Endothelial cell of umbilical vein (primary cell): Measurements from ENCODE around the gene RAB12. TPM values are rescaled to one million over a fixed set of nuclear protein-coding genes. Genes with fewer than 3 reads are reported as not detected.

Source experiments
- BruUV-seq: library from RNA; stranded (reverse); fragments of 400-500 nt; replicated peaks from 2 replicates; lab custom pipeline; 2021; lab: Mats Ljungman, UMichigan
- CTCF ChIA-PET: fragments of 300-600, 350-600 bp; sonication (Branson Sonifier 250); formaldehyde crosslinking; loops from one replicate; lab custom pipeline; 2021; ENCODE audit warnings: antibody characterized with exemption, inconsistent platforms; lab: Charles Lee
- POLR2A ChIA-PET: fragments of 300-600, 350-600 bp; sonication (Branson Sonifier 250); formaldehyde crosslinking; loops from one replicate; lab custom pipeline; 2021; ENCODE audit warnings: antibody characterized with exemption, inconsistent platforms; lab: Charles Lee
- DNase-seq: peaks from one replicate; pipeline ENCODE4 v3.0.0-alpha.2; 2011; ENCODE audit warnings: low read depth, low spot score
- FAIRE-seq: peaks from 2 replicates; lab custom pipeline; 2011; peaks lifted over from hg19 to GRCh38; lab: Jason Lieb, UNC
- H2AFZ ChIP-seq: 2 replicates; pipeline ENCODE4 v1.6.0; 2012; ENCODE audit warnings: low read depth, low read length, control low read depth, inconsistent platforms
- H3K27ac ChIP-seq: 2 replicates; pipeline ENCODE4 v1.5.1; 2011; ENCODE audit warnings: low read depth, mild to moderate bottlenecking, control low read depth, low read length, moderate library complexity; ENCODE audit not compliant: insufficient read depth
- H3K27me3 ChIP-seq, 2 experiments: 2 replicates each; pipeline versions ENCODE4 v1.6.0 to v1.6.1; 2011; ENCODE audit warnings: low read length in 2 of 2, mixed read lengths in 1 of 2; ENCODE audit not compliant: control insufficient read depth in 2 of 2, insufficient read depth in 2 of 2
- H3K36me3 ChIP-seq, 2 experiments: 2 replicates in 1 of 2; 3 replicates in 1 of 2; pipeline ENCODE4 v1.5.1; 2011; ENCODE audit warnings: low read length in 2 of 2, mild to moderate bottlenecking in 1 of 2, moderate library complexity in 1 of 2; ENCODE audit not compliant: control insufficient read depth in 2 of 2, insufficient read depth in 2 of 2; ENCODE audit errors: extremely low read depth in 1 of 2
- H3K4me1 ChIP-seq: 3 replicates; pipeline ENCODE4 v1.5.1; 2011; ENCODE audit warnings: mild to moderate bottlenecking, low read length; ENCODE audit not compliant: control insufficient read depth, insufficient read depth; ENCODE audit errors: extremely low read depth
- H3K4me2 ChIP-seq: 2 replicates; pipeline ENCODE4 v1.6.1; 2011; ENCODE audit warnings: low read length, control low read depth, mixed read lengths; ENCODE audit not compliant: insufficient read depth
- H3K4me3 ChIP-seq, 3 experiments: fragments of 200-600 bp in 1 of 3; sonication (generic), shearing (Covaris generic) in 1 of 3; replicated peaks in 1 of 3; 2 replicates each; pipeline ENCODE4 v1.5.1; 2011 to 2016; ENCODE audit warnings: control low read depth in 3 of 3, low read length in 3 of 3, mild to moderate bottlenecking in 2 of 3, inconsistent platforms in 1 of 3, low read depth in 1 of 3, moderate library complexity in 1 of 3; ENCODE audit not compliant: insufficient read depth in 1 of 3
- H3K79me2 ChIP-seq: 2 replicates; pipeline ENCODE4 v1.6.0; 2012; ENCODE audit warnings: low read length, inconsistent platforms; ENCODE audit not compliant: control insufficient read depth, insufficient read depth
- H3K9ac ChIP-seq: replicated peaks from 2 replicates; pipeline ENCODE3; 2011; ENCODE audit warnings: low read length, control low read depth; ENCODE audit not compliant: insufficient read depth; ENCODE audit errors: extremely low read depth
- H3K9me1 ChIP-seq: replicated peaks from 3 replicates; pipeline ENCODE4 v1.6.0; 2011; ENCODE audit warnings: mild to moderate bottlenecking, low read length; ENCODE audit not compliant: control insufficient read depth, insufficient read depth; ENCODE audit errors: extremely low read depth
- H3K9me3 ChIP-seq: replicated peaks from 2 replicates; pipeline ENCODE4 v1.5.1; 2012; ENCODE audit warnings: low read length, inconsistent platforms; ENCODE audit not compliant: control insufficient read depth, insufficient read depth
- H4K20me1 ChIP-seq: replicated peaks from 2 replicates; pipeline ENCODE3; 2011; ENCODE audit warnings: mild to moderate bottlenecking, low read length; ENCODE audit not compliant: control insufficient read depth, insufficient read depth; ENCODE audit errors: extremely low read depth
- CTCF ChIP-seq, 2 donors: IDR thresholded peaks; 1 replicate in 1 of 2; 2 replicates in 1 of 2; pipeline ENCODE4 v1.5.1; 2011; ENCODE audit warnings: low read length in 2 of 2, mild to moderate bottlenecking in 2 of 2, moderate library complexity in 2 of 2, control low read depth in 1 of 2, inconsistent platforms in 1 of 2, low read depth in 1 of 2; ENCODE audit not compliant: insufficient read depth in 1 of 2; ENCODE audit errors: extremely low read depth in 1 of 2
- EZH2 ChIP-seq: IDR thresholded peaks from 2 replicates; pipeline ENCODE4 v1.6.1; 2012; ENCODE audit warnings: borderline replicate concordance, low read depth, mild to moderate bottlenecking, moderate library complexity, low read length, inconsistent platforms; ENCODE audit not compliant: severe bottlenecking
- FOS ChIP-seq: IDR thresholded peaks from 2 replicates; pipeline ENCODE4 v1.6.1; 2011; ENCODE audit warnings: mild to moderate bottlenecking, low read length, moderate library complexity, borderline replicate concordance; ENCODE audit not compliant: insufficient read depth
- GATA2 ChIP-seq: IDR thresholded peaks from 2 replicates; pipeline ENCODE4 v1.7.0; 2011; ENCODE audit warnings: low read depth, mild to moderate bottlenecking, moderate library complexity, mixed read lengths, low read length; ENCODE audit not compliant: insufficient read length, insufficient read depth
- JUN ChIP-seq: IDR thresholded peaks from 2 replicates; pipeline ENCODE4 v1.6.1; 2011; ENCODE audit warnings: borderline replicate concordance, low read depth; ENCODE audit not compliant: insufficient read length, insufficient read depth
- MAX ChIP-seq: IDR thresholded peaks from 2 replicates; pipeline ENCODE4 v1.6.1; 2011; ENCODE audit not compliant: insufficient read depth, insufficient read length
- MYC ChIP-seq: IDR thresholded peaks from one replicate; pipeline ENCODE4 v1.6.1; 2011; ENCODE audit warnings: mild to moderate bottlenecking, low read depth, low read length
- POLR2A ChIP-seq: IDR thresholded peaks from 2 replicates; pipeline ENCODE4 v1.6.1; 2012; ENCODE audit warnings: low read depth, mild to moderate bottlenecking, control low read depth, low read length
- POLR2AphosphoS5 ChIP-seq: IDR thresholded peaks from 2 replicates; pipeline ENCODE4 v1.6.1; 2012; ENCODE audit warnings: low read depth, mild to moderate bottlenecking, control low read depth, low read length, moderate library complexity; ENCODE audit not compliant: insufficient read depth
- dilution Hi-C: fragments of 300-500 bp; cut with MboI; formaldehyde crosslinking; loops from one replicate; pipeline ENCODE4 v1.15.0; 2019; ENCODE audit warnings: low sequenced_read_pairs; ENCODE audit not compliant: extremely low pct_ligation_motif_present
- intact Hi-C: fragments of 100-400 bp; cut with micrococcal nuclease; formaldehyde crosslinking; loops from one replicate; pipeline ENCODE4 v1.10.0; 2022
- polyA plus RNA-seq, 4 experiments: library from polyadenylated mRNA; depleted of rRNA in 3 of 4; stranded (reverse) in 3 of 4; unstranded in 1 of 4; fragments of >200 nt; gene quantifications; 2 replicates each; pipeline versions ENCODE4 v1.2.1 to v1.2.3, GENCODE V29; 2011 to 2012; ENCODE audit warnings: missing spikeins in 1 of 4
- total RNA-seq: library from RNA; stranded (reverse); gene quantifications from 2 replicates; pipeline ENCODE4 v1.2.3, GENCODE V29; 2021

Gene RAB12
- total and polyA plus RNA-seq, 2 donors (not counting 3 experiments of a cell fraction or from before 2014, with no cell fraction given) = 11.5 to 42.0 TPM

- ChIA-PET CTCF (interaction anchor here (1.3 kb wide), 2 partner anchors 25 to 62 kb away, joined by 4 to 5 read pairs; partner anchors contain the start of gene RAB12), POLR2A (no interaction called here)
- Histone ChIP-seq H4K20me1 (no peaks in the 10 kb centered on the region), H3K27me3 (no peaks in the 10 kb centered on the region), H3K36me3 (peaks cover 13 to 22% of the 10 kb centered on the region in 2 experiments), H3K4me3 (no peak overlapping the region), H3K9me1 (no peaks in the 10 kb centered on the region), H3K4me2 (peak overlapping the region; percentile 41), H3K9me3 (no peaks in the 10 kb centered on the region), H3K79me2 (peaks cover 23% of the 10 kb centered on the region), H3K27ac (peak overlapping the region; percentile 50), H3K4me1 (peaks cover 17% of the 10 kb centered on the region), H2AFZ (no peak overlapping the region), H3K9ac (no peak overlapping the region)
- TF ChIP-seq POLR2AphosphoS5 = no peak
- no peak for TF ChIP-seq MYC
- TF ChIP-seq GATA2 = no peak
- no peak for TF ChIP-seq FOS
- TF ChIP-seq POLR2A = no peak
- no peak for TF ChIP-seq CTCF (IDR thresholded peaks at IDR 0.05; ENCODE audit: extremely low read depth in 1 of 2, insufficient read depth in 1 of 2, low read depth in 1 of 2, low read length in 2 of 2)
- no peak for TF ChIP-seq MAX
- no peak for TF ChIP-seq JUN
- TF ChIP-seq EZH2 = no peak
- FAIRE-seq (peak; percentile 18), DNase-seq (no peak)
- dilution Hi-C loops = loop anchor here (25.0 kb wide), 1 partner anchor 353 kb away; no protein-coding TSS in a partner anchor
- BruUV-seq = no TSS peak
- intact Hi-C loops = loop anchor here (2.0 kb wide), 1 partner anchor 24 kb away; no protein-coding TSS in a partner anchor
These were observed 25.3 kb downstream of the RAB12 start for GRCh38 chr18:8634508-8634907.
